DOHH2 (cell line): ENCODE data around the gene TMEM269.

Experiments
- H3F3A ChIP-seq: fragments of 200-600 bp; sonication (generic), shearing (Covaris generic); 2 replicates; pipeline ENCODE4 v1.6.0; 2016; ENCODE audit warnings: antibody characterized with exemption, mild to moderate bottlenecking; ENCODE audit not compliant: control insufficient read depth, insufficient read depth
- H3K27ac ChIP-seq: fragments of 200-600 bp; sonication (generic); 2 replicates; pipeline ENCODE4 v1.5.1; 2014; ENCODE audit warnings: low read depth, mild to moderate bottlenecking, low read length, moderate library complexity
- H3K27me3 ChIP-seq: fragments of 200-600 bp; sonication (generic); 2 replicates; pipeline ENCODE4 v1.6.1; 2014; ENCODE audit warnings: mild to moderate bottlenecking, low read length, mixed read lengths; ENCODE audit not compliant: control insufficient read depth
- H3K36me3 ChIP-seq: fragments of 200-600 bp; sonication (generic); 2 replicates; pipeline ENCODE4 v1.6.1; 2014; ENCODE audit warnings: mild to moderate bottlenecking, low read length, moderate library complexity, mixed read lengths; ENCODE audit not compliant: control insufficient read depth
- H3K4me1 ChIP-seq: fragments of 200-600 bp; sonication (generic); 2 replicates; pipeline ENCODE4 v1.6.1; 2014; ENCODE audit warnings: mild to moderate bottlenecking, low read length, mixed read lengths; ENCODE audit not compliant: control insufficient read depth
- H3K4me2 ChIP-seq: fragments of 200-600 bp; sonication (generic); 2 replicates; pipeline ENCODE4 v1.6.0; 2014; ENCODE audit warnings: mild to moderate bottlenecking, low read length, moderate library complexity
- H3K4me3 ChIP-seq: fragments of 200-600 bp; sonication (generic); 2 replicates; pipeline ENCODE4 v1.5.1; 2014; ENCODE audit warnings: mild to moderate bottlenecking, low read length, mixed read lengths
- H3K79me2 ChIP-seq: fragments of 200-600 bp; sonication (generic); 2 replicates; pipeline ENCODE4 v1.6.1; 2014; ENCODE audit warnings: mild to moderate bottlenecking, low read length, mixed read lengths; ENCODE audit not compliant: control insufficient read depth
- H3K9me2 ChIP-seq: fragments of 200-600 bp; sonication (generic); replicated peaks from 2 replicates; pipeline ENCODE4 v1.6.1; 2014; ENCODE audit warnings: mild to moderate bottlenecking, low read length, mixed read lengths; ENCODE audit not compliant: control insufficient read depth
- H3K9me3 ChIP-seq: fragments of 200-600 bp; sonication (generic); 2 replicates; pipeline ENCODE4 v1.6.1; 2014; ENCODE audit warnings: antibody characterized with exemption, low read length, mixed read lengths; ENCODE audit not compliant: control insufficient read depth, insufficient read depth
- H4K20me1 ChIP-seq: fragments of 200-600 bp; sonication (generic); 2 replicates; pipeline ENCODE4 v1.6.0; 2014; ENCODE audit warnings: low read depth, mild to moderate bottlenecking, antibody characterized with exemption, low read length, moderate library complexity; ENCODE audit not compliant: control insufficient read depth, insufficient read depth
- EZH2phosphoT487 ChIP-seq: fragments of 200-600 bp; sonication (generic); IDR thresholded peaks from 2 replicates; pipeline ENCODE4 v1.6.1; 2017; ENCODE audit warnings: borderline replicate concordance, mild to moderate bottlenecking, antibody characterized with exemption, low read length, moderate library complexity, mixed read lengths
- TF ChIP-seq, protein P1 (sequence below): fragments of 200-600 bp; sonication (generic); IDR thresholded peaks from one replicate; pipeline ENCODE4 v1.5.1; 2014; ENCODE audit warnings: antibody characterized with exemption, mild to moderate bottlenecking, low read depth, low read length; ENCODE audit not compliant: poor library complexity, severe bottlenecking

TMEM269 gene, protein sequence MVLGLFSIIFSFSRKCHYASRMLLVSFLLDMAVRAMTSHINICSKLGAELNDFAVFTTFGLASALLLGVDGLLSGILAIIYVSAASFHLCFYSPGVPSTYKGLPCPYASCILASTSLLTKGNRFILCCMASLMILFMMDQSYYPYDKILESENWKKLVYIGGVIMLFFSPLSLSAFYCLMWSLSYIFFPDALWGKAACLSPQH

DNA sequence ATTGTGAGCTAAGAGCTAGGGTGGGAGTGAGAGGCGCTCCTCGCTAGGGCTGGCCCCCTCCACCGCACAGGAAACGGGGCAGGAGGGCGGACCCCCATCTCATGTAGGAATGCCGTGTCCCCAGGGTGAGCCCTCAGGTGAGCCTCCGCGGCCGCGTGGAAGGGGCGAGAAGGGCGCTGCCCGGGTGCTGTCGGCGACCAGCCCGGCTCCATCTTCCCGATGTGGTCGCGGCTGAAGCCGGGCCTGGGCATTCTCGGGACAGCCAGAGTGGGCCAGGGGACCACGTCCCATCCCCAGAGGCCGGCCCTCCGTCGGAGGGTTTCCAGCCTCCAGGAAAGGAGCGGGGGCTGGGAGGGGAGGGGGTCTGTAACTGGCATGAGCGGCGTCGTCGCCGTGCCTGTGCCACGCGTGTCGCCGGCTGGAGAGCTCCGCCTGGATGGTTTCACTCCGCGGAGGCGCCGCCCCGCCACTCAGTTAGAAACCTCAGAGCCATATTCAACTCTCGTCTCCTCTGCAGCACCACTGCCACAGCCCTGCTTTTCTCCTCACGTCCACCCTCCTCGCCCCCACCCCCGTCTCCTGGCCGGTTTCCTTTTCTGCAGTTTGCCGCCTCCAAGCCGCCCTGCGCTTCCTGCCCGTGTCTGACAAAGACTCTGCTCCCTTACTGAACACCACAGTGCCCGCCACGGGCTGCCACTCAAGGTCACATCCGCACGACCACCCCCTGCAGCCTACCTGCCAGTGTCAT is at the start of gene TMEM269:
Gene TMEM269 (plus strand): TSS at position 46 of the 748 bp plus-strand sequence. CDS start 4,903 bp downstream, outside the sequence.
- H4K20me1 ChIP-seq = no peaks in the 10 kb centered on the region
- no peaks in the 10 kb centered on the region for H3K79me2 ChIP-seq
- H3F3A ChIP-seq = no peaks in the 10 kb centered on the region
- TF ChIP-seq, protein P1, sequence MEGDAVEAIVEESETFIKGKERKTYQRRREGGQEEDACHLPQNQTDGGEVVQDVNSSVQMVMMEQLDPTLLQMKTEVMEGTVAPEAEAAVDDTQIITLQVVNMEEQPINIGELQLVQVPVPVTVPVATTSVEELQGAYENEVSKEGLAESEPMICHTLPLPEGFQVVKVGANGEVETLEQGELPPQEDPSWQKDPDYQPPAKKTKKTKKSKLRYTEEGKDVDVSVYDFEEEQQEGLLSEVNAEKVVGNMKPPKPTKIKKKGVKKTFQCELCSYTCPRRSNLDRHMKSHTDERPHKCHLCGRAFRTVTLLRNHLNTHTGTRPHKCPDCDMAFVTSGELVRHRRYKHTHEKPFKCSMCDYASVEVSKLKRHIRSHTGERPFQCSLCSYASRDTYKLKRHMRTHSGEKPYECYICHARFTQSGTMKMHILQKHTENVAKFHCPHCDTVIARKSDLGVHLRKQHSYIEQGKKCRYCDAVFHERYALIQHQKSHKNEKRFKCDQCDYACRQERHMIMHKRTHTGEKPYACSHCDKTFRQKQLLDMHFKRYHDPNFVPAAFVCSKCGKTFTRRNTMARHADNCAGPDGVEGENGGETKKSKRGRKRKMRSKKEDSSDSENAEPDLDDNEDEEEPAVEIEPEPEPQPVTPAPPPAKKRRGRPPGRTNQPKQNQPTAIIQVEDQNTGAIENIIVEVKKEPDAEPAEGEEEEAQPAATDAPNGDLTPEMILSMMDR = no peak
- H3K4me2 ChIP-seq = no peak within 1 kb of the TSS
- no peak within 1 kb of the TSS for H3K27ac ChIP-seq
- H3K36me3 ChIP-seq = peaks cover 10% of the 10 kb centered on the region
- H3K9me3 ChIP-seq = no peaks in the 10 kb centered on the region
- H3K27me3 ChIP-seq = no peaks in the 10 kb centered on the region
- H3K9me2 ChIP-seq = no peaks in the 10 kb centered on the region
- H3K4me3 ChIP-seq = no peak within 1 kb of the TSS
- no peaks in the 10 kb centered on the region for H3K4me1 ChIP-seq

DNA sequence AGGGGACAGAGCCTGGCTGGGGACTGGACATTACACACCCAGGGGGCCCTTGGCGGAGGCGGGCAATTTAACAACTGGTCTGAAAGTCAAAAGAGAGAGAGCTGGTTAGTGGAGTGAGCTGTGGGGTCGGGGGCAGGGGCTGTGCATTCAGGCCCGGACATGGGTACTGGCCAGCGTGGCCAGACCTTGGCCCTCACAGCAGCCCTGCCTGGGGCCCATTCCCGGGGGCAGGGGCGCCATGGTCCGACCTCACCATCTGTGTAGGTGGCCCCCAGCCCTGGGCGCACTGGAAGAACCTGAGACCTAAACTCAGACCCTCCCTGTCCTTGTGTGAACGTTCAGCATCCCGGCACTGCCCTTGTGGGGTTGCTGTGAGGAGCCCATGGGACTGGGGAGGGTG is 49.7 kb upstream of the TMEM269 start:
- Histone ChIP-seq H3K4me2 (no peak overlapping the region), H3K4me1 (peaks cover 11% of the 10 kb centered on the region), H3K9me2 (no peaks in the 10 kb centered on the region), H3K36me3 (no peaks in the 10 kb centered on the region), H3K79me2 (no peaks in the 10 kb centered on the region), H3K9me3 (no peaks in the 10 kb centered on the region), H3K4me3 (no peak overlapping the region), H3F3A (no peaks in the 10 kb centered on the region), H3K27ac (no peak overlapping the region), H4K20me1 (no peaks in the 10 kb centered on the region), H3K27me3 (no peaks in the 10 kb centered on the region)
- TF ChIP-seq, protein P1 = no peak
- no peak for TF ChIP-seq EZH2phosphoT487

DNA sequence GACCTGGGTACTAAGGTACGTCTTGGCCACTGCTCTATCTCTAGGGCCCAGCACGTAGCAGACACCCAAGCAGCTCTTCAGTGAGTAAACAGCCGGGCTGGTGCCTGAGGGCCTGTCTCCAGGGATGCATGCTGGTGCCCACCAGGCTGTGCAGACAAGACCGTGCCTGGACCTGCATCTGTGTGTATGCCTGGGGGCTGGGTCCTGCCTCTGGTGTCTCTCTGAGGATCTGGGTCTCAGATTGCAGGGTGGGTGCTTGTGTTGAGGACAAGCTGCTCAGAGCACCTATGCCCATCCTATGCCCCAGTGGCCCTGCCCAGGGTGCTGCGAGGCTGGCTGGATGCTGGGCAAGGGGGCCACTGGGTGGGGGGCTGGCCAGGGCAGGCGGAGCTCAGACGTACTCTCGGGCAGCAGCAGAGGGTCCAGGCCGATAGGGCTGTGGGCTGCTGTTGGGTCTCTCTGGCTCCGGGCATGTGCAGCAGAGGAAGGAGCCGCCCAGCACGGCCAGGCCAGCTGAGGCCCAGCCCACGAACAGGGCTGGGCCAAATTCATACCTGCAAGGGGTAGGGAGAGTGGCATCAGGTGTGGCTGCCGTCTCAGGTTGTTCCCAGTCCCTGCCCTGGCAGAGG is 49.2 kb upstream of the TMEM269 start:
- peaks cover 11% of the 10 kb centered on the region for H3K4me1 ChIP-seq

More for the DNA sequence above, 49.2 kb upstream of the TMEM269 start:
- no peaks in the 10 kb centered on the region for H3K36me3 ChIP-seq
- no peaks in the 10 kb centered on the region for H3F3A ChIP-seq
- H3K4me3 ChIP-seq = no peak overlapping the region
- no peak overlapping the region for H3K4me2 ChIP-seq
- H3K9me2 ChIP-seq = no peaks in the 10 kb centered on the region
- H4K20me1 ChIP-seq = no peaks in the 10 kb centered on the region
- no peak overlapping the region for H3K27ac ChIP-seq
- no peaks in the 10 kb centered on the region for H3K79me2 ChIP-seq
- no peak for TF ChIP-seq EZH2phosphoT487
- TF ChIP-seq, protein P1 = no peak
- no peaks in the 10 kb centered on the region for H3K9me3 ChIP-seq
- no peaks in the 10 kb centered on the region for H3K27me3 ChIP-seq
